ENCODE results near the gene WFIKKN2. TPM values are rescaled to one million over a fixed set of nuclear protein-coding genes. Genes with fewer than 3 reads are reported as not detected.

Gene WFIKKN2
- total and polyA plus RNA-seq, 2 of the 8 experiments (the other 6 are each of a cell fraction or from before 2014, with no cell fraction given): 0.07 to 0.30 TPM

- no peak overlapping the region for H3K27ac ChIP-seq (ENCODE audit: low read depth, low read length)
- no peak overlapping the region for H3K9ac ChIP-seq (replicated peaks in 1 of 4; ENCODE audit: extremely low read depth in 1 of 4, low read depth in 3 of 4, low read length in 3 of 4)
- H3K18ac ChIP-seq (ENCODE audit: extremely low read depth, low read length): no peak overlapping the region
- H2BK15ac ChIP-seq (ENCODE audit: low read length): no peak overlapping the region
- H4K8ac ChIP-seq (ENCODE audit: extremely low read depth, insufficient read depth, low read length): no peak overlapping the region
- no peaks in the 10 kb centered on the region for H3K9me3 ChIP-seq (ENCODE audit: insufficient read depth in 2 of 2, low read depth in 1 of 2, low read length in 1 of 2)
- DNase-seq (ENCODE audit: low read depth in 1 of 2, low spot score in 2 of 2): no peak
- no peak overlapping the region for H3K23ac ChIP-seq (ENCODE audit: insufficient read length)
- no peak overlapping the region for H2BK5ac ChIP-seq (ENCODE audit: low read depth, low read length)
- H2BK20ac ChIP-seq (ENCODE audit: low read length): no peak overlapping the region
- H4K5ac ChIP-seq (ENCODE audit: insufficient read length, low read depth, low read length): no peak overlapping the region
- H3K23me2 ChIP-seq (ENCODE audit: low read depth, low read length): no peaks in the 10 kb centered on the region; the same call in 1 of the 2 replicates
- H2BK120ac ChIP-seq (replicated peaks; ENCODE audit: low read depth, low read length): no peak overlapping the region
- no peak for FAIRE-seq
- H3K79me1 ChIP-seq (ENCODE audit: low read depth, low read length): no peaks in the 10 kb centered on the region
- H3K56ac ChIP-seq (replicated peaks; ENCODE audit: insufficient read length, low read depth, low read length): no peak overlapping the region
- no peak overlapping the region for H4K91ac ChIP-seq (replicated peaks; ENCODE audit: insufficient read length, low read length)
- no peak overlapping the region for H3K4me2 ChIP-seq (ENCODE audit: insufficient read depth in 1 of 2, low read depth in 2 of 2, low read length in 2 of 2)
- POLR2A ChIA-PET (ENCODE audit: partially characterized antibody): interaction anchor here (2.6 kb wide), 1 partner anchor 10 kb away, joined by 26 read pairs; the partner anchor contains the start of gene TOB1
- WGBS, 2 experiments (ENCODE audit: extremely low coverage in 1 of 2, insufficient coverage in 1 of 2, insufficient read length in 1 of 2, insufficient replicate concordance in 2 of 2, low coverage in 1 of 2, low lambda C conversion rate in 2 of 2, missing lambda C conversion rate in 1 of 2): 84% methylated on average over 6 of the region's 6 CpGs; no CpG with 5 or more reads in 1 of the 2 experiments
- no peak overlapping the region for H3K14ac ChIP-seq (ENCODE audit: insufficient read length)
- no peak overlapping the region for H3K4ac ChIP-seq (replicated peaks; ENCODE audit: insufficient read length, low read depth, low read length)
- H2AK5ac ChIP-seq (ENCODE audit: low read depth, low read length): no peak overlapping the region
- H3K4me3 ChIP-seq (ENCODE audit: extremely low read depth in 1 of 4, insufficient read depth in 2 of 4, low read depth in 3 of 4, low read length in 4 of 4): no peak overlapping the region
- H3K36me3 ChIP-seq (ENCODE audit: control insufficient read depth in 2 of 4, insufficient read depth in 4 of 4, low read length in 3 of 4): no peaks in the 10 kb centered on the region
- no peaks in the 10 kb centered on the region for H3K27me3 ChIP-seq (replicated peaks in 1 of 4; ENCODE audit: control insufficient read depth in 3 of 4, extremely low read depth in 1 of 4, insufficient read depth in 3 of 4, low read length in 3 of 4)
- CTCF ChIA-PET (ENCODE audit: partially characterized antibody): interaction anchor here (0.8 to 31.7 kb wide), 15 partner anchors 9 to 305 kb away, joined by 3 to 735 read pairs (median 3); partner anchors contain the start of gene TOB1
- H3K79me2 ChIP-seq (ENCODE audit: control insufficient read depth in 1 of 2, insufficient read depth in 2 of 2, low read length in 2 of 2): no peaks in the 10 kb centered on the region
- H3K4me1 ChIP-seq (replicated peaks in 1 of 4; ENCODE audit: control insufficient read depth in 3 of 4, insufficient read depth in 4 of 4, low read length in 3 of 4): peaks cover 0 to 4% (median 0%) of the 10 kb centered on the region in 4 experiments; a peak in 1 of 7 replicates
- no peak overlapping the region for H2BK12ac ChIP-seq (ENCODE audit: low read depth, low read length)
- no peaks in the 10 kb centered on the region for H4K20me1 ChIP-seq (replicated peaks in 1 of 2; ENCODE audit: control insufficient read depth in 1 of 2, insufficient read depth in 2 of 2, low read length in 2 of 2)
- H2AFZ ChIP-seq (ENCODE audit: low read length): no peak overlapping the region
- no peak for TF ChIP-seq NANOG (IDR thresholded peaks at IDR 0.05; ENCODE audit: insufficient read depth, low read depth, low read length, poor library complexity, severe bottlenecking)
- no peak for TF ChIP-seq FOSL1 (IDR thresholded peaks at IDR 0.05; ENCODE audit: insufficient read depth, low read depth, low read length)
- no peak for TF ChIP-seq KDM5A (IDR thresholded peaks at IDR 0.05; ENCODE audit: low read length)
- TF ChIP-seq EP300 (IDR thresholded peaks at IDR 0.05; ENCODE audit: borderline replicate concordance in 1 of 2, low read depth in 2 of 2, low read length in 2 of 2): no peak
- no peak for TF ChIP-seq BACH1 (IDR thresholded peaks at IDR 0.05; ENCODE audit: low read length)
- TF ChIP-seq SIN3A (conservative IDR thresholded peaks at IDR 0.05 in 1 of 2, IDR thresholded peaks at IDR 0.05 in 1 of 2; ENCODE audit: low read depth in 1 of 2, low read length in 2 of 2): no peak
- no peak for TF ChIP-seq GABPA (IDR thresholded peaks at IDR 0.05; ENCODE audit: borderline replicate concordance, insufficient read depth, low read length)
- TF ChIP-seq RAD21 (IDR thresholded peaks at IDR 0.05 in 1 of 2, conservative IDR thresholded peaks at IDR 0.05 in 1 of 2; ENCODE audit: low read depth in 2 of 2, low read length in 2 of 2): no peak
- no peak for TF ChIP-seq BCL11A (IDR thresholded peaks at IDR 0.05; ENCODE audit: low read depth in 2 of 2, low read length in 2 of 2)
- TF ChIP-seq SIX5 (IDR thresholded peaks at IDR 0.05; ENCODE audit: low read depth, low read length): no peak
- no peak for TF ChIP-seq RXRA (IDR thresholded peaks at IDR 0.05; ENCODE audit: insufficient read depth, low read depth, low read length)
- no peak for TF ChIP-seq YY1 (IDR thresholded peaks at IDR 0.05; ENCODE audit: low read depth, low read length)
These were observed 20.4 kb downstream of the WFIKKN2 start for GRCh38 chr17:50855708-50856330.

All from H1 (cell line).